IMR-90 (cell line): Measurements from ENCODE around the gene RBM39.

Source experiments
- CTCF ChIP-seq: conservative IDR thresholded peaks from 2 replicates; pipeline ENCODE4 v1.5.1; 2012; ENCODE audit warnings: mild to moderate bottlenecking, low read depth, low read length, improper control_type of control experiment
- POLR2A ChIP-seq: IDR thresholded peaks from 2 replicates; pipeline ENCODE4 v1.6.1; 2012; ENCODE audit warnings: mild to moderate bottlenecking, low read depth, low read length

GRCh38 chr20:35708502-35708901, 33.6 kb downstream of the RBM39 start:
- TF ChIP-seq CTCF (no peak), POLR2A (no peak)
